Prostate gland (tissue), 2 donors: ENCODE measurements around the gene CMKLR1.

Experiments
- POLR2A ChIP-seq: fragments of 450-650 bp; IDR thresholded peaks from one replicate; pipeline ENCODE4 v1.6.1; 2016; ENCODE audit warnings: antibody characterized with exemption, mild to moderate bottlenecking
- POLR2AphosphoS5 ChIP-seq: sonication (generic); formaldehyde crosslinking; IDR thresholded peaks from one replicate; pipeline ENCODE4 v1.6.1; 2017; ENCODE audit warnings: antibody characterized with exemption
- TF ChIP-seq, protein P1 (sequence below), 4 experiments: fragments of 200-600 bp in 2 of 4; fragments of 450-650 bp in 2 of 4; sonication (generic) in 2 of 4; IDR thresholded peaks; 1 replicate in 3 of 4; 2 replicates in 1 of 4; pipeline ENCODE4 v1.5.1; 2016 to 2019; ENCODE audit warnings: antibody characterized with exemption in 4 of 4, mild to moderate bottlenecking in 2 of 4, moderate library complexity in 2 of 4

- TF ChIP-seq, protein P1, sequence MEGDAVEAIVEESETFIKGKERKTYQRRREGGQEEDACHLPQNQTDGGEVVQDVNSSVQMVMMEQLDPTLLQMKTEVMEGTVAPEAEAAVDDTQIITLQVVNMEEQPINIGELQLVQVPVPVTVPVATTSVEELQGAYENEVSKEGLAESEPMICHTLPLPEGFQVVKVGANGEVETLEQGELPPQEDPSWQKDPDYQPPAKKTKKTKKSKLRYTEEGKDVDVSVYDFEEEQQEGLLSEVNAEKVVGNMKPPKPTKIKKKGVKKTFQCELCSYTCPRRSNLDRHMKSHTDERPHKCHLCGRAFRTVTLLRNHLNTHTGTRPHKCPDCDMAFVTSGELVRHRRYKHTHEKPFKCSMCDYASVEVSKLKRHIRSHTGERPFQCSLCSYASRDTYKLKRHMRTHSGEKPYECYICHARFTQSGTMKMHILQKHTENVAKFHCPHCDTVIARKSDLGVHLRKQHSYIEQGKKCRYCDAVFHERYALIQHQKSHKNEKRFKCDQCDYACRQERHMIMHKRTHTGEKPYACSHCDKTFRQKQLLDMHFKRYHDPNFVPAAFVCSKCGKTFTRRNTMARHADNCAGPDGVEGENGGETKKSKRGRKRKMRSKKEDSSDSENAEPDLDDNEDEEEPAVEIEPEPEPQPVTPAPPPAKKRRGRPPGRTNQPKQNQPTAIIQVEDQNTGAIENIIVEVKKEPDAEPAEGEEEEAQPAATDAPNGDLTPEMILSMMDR (IDR thresholded peaks at IDR 0.05): no peak
- TF ChIP-seq POLR2AphosphoS5 (no peak), POLR2A (no peak)
Observed at GRCh38 chr12:108375986-108376663, 37.0 kb upstream of the CMKLR1 start.
